Measurements from ENCODE around the gene HNRNPL.

DNA sequence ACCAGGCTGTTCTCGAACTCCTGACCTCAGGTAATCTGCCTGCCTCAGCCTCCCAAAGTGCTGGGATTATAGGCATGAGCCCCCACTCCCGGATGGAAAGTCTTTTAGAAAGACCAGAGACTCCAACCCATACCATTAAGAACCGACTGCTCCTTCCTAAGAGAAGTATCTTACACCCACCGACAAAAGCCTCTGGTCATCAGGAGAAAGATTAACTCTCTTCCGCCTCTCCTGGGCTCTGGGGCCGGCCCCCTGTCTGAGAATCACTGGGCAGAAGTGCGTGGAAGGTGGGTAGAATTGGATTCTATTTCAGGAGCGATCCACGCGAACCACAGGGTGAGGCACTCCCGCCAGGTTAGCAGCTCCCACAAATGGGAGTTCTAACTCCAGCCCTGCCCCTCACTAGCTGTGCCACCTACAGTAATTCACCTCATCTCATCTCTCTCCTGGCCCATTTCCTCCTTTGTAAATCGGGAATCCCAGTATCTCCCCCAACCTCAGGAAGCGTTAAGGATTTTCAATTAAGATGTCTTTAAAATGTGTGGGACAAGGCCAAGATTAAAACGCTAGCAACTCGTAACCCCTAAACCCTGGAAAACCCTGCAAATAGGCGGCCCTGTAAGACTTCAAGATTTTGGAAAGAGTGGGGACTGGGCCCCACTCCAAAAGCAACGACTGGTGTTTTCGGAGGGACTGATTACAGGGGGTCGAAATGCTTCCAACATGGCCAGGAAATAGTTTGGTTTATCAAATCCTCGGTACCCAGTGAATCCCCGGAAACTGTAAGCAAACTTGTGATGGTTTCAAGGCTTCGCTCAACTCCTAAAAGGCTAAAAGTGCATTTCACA lies 1.3 kb downstream of the HNRNPL start:
- TF ChIP-seq, protein P1, sequence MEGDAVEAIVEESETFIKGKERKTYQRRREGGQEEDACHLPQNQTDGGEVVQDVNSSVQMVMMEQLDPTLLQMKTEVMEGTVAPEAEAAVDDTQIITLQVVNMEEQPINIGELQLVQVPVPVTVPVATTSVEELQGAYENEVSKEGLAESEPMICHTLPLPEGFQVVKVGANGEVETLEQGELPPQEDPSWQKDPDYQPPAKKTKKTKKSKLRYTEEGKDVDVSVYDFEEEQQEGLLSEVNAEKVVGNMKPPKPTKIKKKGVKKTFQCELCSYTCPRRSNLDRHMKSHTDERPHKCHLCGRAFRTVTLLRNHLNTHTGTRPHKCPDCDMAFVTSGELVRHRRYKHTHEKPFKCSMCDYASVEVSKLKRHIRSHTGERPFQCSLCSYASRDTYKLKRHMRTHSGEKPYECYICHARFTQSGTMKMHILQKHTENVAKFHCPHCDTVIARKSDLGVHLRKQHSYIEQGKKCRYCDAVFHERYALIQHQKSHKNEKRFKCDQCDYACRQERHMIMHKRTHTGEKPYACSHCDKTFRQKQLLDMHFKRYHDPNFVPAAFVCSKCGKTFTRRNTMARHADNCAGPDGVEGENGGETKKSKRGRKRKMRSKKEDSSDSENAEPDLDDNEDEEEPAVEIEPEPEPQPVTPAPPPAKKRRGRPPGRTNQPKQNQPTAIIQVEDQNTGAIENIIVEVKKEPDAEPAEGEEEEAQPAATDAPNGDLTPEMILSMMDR (IDR thresholded peaks at IDR 0.05) = no peak
- TF ChIP-seq POLR2AphosphoS5 (IDR thresholded peaks at IDR 0.05) (no peak), POLR2A (IDR thresholded peaks at IDR 0.05) (no peak)
